HG02970 (cell line): ENCODE data around the gene PABPC1L2B.
"Not testable (repeated sequence)": the region's sequence is repeated elsewhere in the genome, so short reads cannot be mapped to it uniquely, and the experiment has no call there.

Experiments
- ATAC-seq: cut with Tn5 transposase; IDR thresholded peaks from one replicate; pipeline ENCODE4 v1.9.1; 2021; ENCODE audit warnings: mild to moderate bottlenecking, moderate library complexity, moderate number of reproducible peaks; ENCODE audit not compliant: unreplicated experiment, low FRiP score

Gene PABPC1L2B

GRCh38 chrX:73002733-73003132, at the start of gene PABPC1L2B:
Gene PABPC1L2B, plus strand, starts transcription at chrX:73002939. Its CDS starts 704 bp downstream, at chrX:73003643.
- ATAC-seq = not testable (repeated sequence)

GRCh38 chrX:72959971-72960370, 42.8 kb upstream of the PABPC1L2B start:
- ATAC-seq = not testable (repeated sequence)

- not testable (repeated sequence) for ATAC-seq
These were observed 30.9 kb upstream of the PABPC1L2B start for GRCh38 chrX:72971859-72972258.

GRCh38 chrX:72974885-72975284, 27.9 kb upstream of the PABPC1L2B start:
- ATAC-seq = not testable (repeated sequence)

GRCh38 chrX:72980894-72981469, 21.8 kb upstream of the PABPC1L2B start:
- ATAC-seq = not testable (repeated sequence)

- not testable (repeated sequence) for ATAC-seq
These were observed 1.3 kb downstream of the PABPC1L2B start for GRCh38 chrX:73004032-73004431.

GRCh38 chrX:73021361-73022092, 18.8 kb downstream of the PABPC1L2B start:
- no peak for ATAC-seq

GRCh38 chrX:73022093-73022445, 19.3 kb downstream of the PABPC1L2B start:
- not testable (repeated sequence) for ATAC-seq

GRCh38 chrX:73028876-73029275, 26.1 kb downstream of the PABPC1L2B start:
- ATAC-seq = no peak
